Muscle layer of colon (tissue), 2 donors: ENCODE results near the gene IMPA2.

Experiments
- H3K27ac ChIP-seq: one replicate; pipeline ENCODE4 v1.7.0; 2013; ENCODE audit warnings: low read depth, mild to moderate bottlenecking, low read length, moderate library complexity
- H3K27me3 ChIP-seq, 2 donors: one replicate each; pipeline ENCODE4 v1.7.0; 2013; ENCODE audit warnings: low read length in 2 of 2, mild to moderate bottlenecking in 2 of 2; ENCODE audit not compliant: insufficient read depth in 2 of 2, control insufficient read depth in 1 of 2
- H3K36me3 ChIP-seq: one replicate; pipeline ENCODE4 v1.7.0; 2013; ENCODE audit warnings: mild to moderate bottlenecking, low read length; ENCODE audit not compliant: insufficient read depth
- H3K4me1 ChIP-seq: one replicate; pipeline ENCODE4 v1.7.0; 2013; ENCODE audit warnings: mild to moderate bottlenecking, low read length; ENCODE audit not compliant: insufficient read depth
- H3K4me3 ChIP-seq, 2 donors: one replicate each; pipeline ENCODE4 v1.7.0; 2013; ENCODE audit warnings: low read length in 2 of 2, low read depth in 1 of 2, mild to moderate bottlenecking in 1 of 2, moderate library complexity in 1 of 2
- H3K9ac ChIP-seq: one replicate; pipeline ENCODE4 v1.7.0; 2013; ENCODE audit warnings: low read length
- H3K9me3 ChIP-seq: one replicate; pipeline ENCODE4 v1.7.0; 2013; ENCODE audit warnings: mild to moderate bottlenecking, low read length
- donor health status: abdominal sarcoma.
- donor health status: Adenocarcinoma of cecum.

The IMPA2 gene

DNA sequence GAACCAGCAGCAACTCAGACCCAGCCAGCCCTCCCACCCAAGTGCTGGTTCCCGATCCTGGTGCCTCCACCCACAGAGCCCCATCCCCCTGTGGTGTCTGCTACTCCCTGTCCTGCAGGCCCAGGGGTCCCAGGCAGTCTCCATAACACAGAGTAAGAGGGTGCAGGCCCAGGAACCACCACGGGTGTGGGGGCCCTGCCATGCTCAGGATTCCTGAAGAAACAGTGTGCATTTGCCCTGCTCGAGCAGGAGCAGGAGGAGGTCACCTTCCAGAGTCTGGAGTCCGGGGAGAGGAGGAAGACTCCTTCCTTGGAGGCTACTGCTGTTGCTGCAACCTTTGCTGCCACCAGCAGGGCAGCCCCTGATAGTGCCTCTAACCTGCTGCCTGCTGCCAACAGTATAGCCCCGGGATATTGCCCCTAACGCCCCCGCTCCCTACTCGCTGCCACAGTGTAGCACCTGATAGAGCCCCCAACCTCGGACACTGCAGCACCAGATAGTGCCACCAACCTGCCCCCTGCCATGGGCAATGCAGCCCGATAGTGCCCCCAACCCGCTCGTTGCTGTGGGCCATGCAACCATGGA is 65.5 kb downstream of the IMPA2 start:
- Histone ChIP-seq H3K4me1 (no peaks in the 10 kb centered on the region), H3K27ac (no peak overlapping the region), H3K4me3 (no peak overlapping the region), H3K9ac (no peak overlapping the region), H3K36me3 (no peaks in the 10 kb centered on the region), H3K27me3 (no peaks in the 10 kb centered on the region), H3K9me3 (no peaks in the 10 kb centered on the region)

DNA sequence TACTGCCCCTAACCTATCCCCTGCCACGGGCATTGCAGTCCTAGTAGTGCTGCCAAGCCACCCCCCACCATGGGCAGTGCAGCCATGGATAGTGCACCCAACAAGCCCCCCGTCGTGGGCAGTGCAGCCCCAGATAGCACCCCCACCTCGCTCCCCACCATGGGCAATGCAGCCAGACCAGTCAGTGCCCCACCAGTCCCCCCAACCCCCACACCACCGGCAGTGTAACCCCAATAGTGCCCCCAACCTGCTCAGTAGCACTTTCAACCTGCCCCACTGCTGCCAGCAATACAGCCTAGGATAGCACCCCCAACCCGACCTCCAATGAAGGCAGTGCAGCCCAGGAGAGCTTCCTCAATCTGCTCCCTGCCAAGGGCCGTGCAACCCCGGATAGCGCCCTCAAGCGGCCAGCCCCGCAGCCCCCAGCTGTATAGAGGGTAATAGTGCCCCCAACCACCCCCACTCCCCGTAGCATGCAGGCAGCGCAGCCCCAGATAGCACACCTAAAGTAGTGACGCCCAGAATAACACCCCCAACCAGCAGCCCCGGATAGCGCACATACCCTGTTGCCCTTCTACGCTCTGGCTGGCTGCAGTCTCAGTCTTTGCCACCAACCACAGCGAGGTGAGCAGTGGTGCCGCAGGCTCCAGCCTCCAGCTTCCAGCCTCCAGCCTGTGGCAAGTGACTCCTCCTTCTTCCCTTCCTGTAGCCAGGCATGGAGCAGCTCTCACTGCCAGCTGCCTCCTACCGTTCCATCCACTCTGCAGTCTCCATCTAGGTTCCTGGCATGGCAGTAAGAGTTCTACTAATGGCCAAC is 66.9 kb downstream of the IMPA2 start:
- Histone ChIP-seq H3K9me3 (no peaks in the 10 kb centered on the region), H3K27ac (no peak overlapping the region), H3K36me3 (no peaks in the 10 kb centered on the region), H3K4me1 (no peaks in the 10 kb centered on the region), H3K27me3 (no peaks in the 10 kb centered on the region), H3K4me3 (no peak overlapping the region), H3K9ac (no peak overlapping the region)

GRCh38 chr18:12048827-12049175 is 67.5 kb downstream of the IMPA2 start:
- H3K27ac ChIP-seq, result no peak overlapping the region
- H3K36me3 ChIP-seq, result no peaks in the 10 kb centered on the region
- H3K4me1 ChIP-seq, result no peaks in the 10 kb centered on the region
- no peaks in the 10 kb centered on the region for H3K9me3 ChIP-seq
- H3K27me3 ChIP-seq, result no peaks in the 10 kb centered on the region
- H3K4me3 ChIP-seq, result no peak overlapping the region
- no peak overlapping the region for H3K9ac ChIP-seq

- Histone ChIP-seq H3K4me1 (no peaks in the 10 kb centered on the region), H3K4me3 (no peak overlapping the region), H3K9ac (no peak overlapping the region), H3K27ac (no peak overlapping the region), H3K36me3 (no peaks in the 10 kb centered on the region), H3K27me3 (no peaks in the 10 kb centered on the region), H3K9me3 (no peaks in the 10 kb centered on the region)
Observed at GRCh38 chr18:12049978-12050811, 68.9 kb downstream of the IMPA2 start.

DNA sequence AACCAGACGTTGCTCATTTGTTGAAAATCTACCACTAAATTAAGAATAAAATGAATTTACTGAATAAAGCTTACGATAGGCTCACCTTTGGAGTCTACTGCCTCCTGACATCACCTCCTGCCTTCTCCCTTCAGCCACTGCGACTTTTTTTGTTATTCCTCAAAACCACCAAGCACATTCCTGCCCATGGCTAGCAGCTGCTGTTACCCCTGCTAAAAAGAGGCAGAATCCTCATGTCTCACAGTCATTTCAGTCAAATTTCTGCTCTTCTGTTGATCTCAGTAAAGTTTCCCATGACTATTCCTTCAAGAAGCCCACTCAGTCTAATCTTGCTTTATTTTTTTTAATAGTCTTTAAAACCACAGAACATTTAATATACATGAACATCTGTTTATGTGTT is 71.6 kb downstream of the IMPA2 start:
- Histone ChIP-seq H3K36me3 (no peaks in the 10 kb centered on the region), H3K27me3 (no peaks in the 10 kb centered on the region), H3K9ac (no peak overlapping the region), H3K27ac (no peak overlapping the region), H3K4me1 (no peaks in the 10 kb centered on the region), H3K9me3 (no peaks in the 10 kb centered on the region), H3K4me3 (no peak overlapping the region)

GRCh38 chr18:12053289-12053688 is 72.0 kb downstream of the IMPA2 start:
- Histone ChIP-seq H3K27me3 (no peaks in the 10 kb centered on the region), H3K27ac (no peak overlapping the region), H3K9ac (no peak overlapping the region), H3K4me1 (no peaks in the 10 kb centered on the region), H3K36me3 (no peaks in the 10 kb centered on the region), H3K4me3 (no peak overlapping the region), H3K9me3 (no peaks in the 10 kb centered on the region)

DNA sequence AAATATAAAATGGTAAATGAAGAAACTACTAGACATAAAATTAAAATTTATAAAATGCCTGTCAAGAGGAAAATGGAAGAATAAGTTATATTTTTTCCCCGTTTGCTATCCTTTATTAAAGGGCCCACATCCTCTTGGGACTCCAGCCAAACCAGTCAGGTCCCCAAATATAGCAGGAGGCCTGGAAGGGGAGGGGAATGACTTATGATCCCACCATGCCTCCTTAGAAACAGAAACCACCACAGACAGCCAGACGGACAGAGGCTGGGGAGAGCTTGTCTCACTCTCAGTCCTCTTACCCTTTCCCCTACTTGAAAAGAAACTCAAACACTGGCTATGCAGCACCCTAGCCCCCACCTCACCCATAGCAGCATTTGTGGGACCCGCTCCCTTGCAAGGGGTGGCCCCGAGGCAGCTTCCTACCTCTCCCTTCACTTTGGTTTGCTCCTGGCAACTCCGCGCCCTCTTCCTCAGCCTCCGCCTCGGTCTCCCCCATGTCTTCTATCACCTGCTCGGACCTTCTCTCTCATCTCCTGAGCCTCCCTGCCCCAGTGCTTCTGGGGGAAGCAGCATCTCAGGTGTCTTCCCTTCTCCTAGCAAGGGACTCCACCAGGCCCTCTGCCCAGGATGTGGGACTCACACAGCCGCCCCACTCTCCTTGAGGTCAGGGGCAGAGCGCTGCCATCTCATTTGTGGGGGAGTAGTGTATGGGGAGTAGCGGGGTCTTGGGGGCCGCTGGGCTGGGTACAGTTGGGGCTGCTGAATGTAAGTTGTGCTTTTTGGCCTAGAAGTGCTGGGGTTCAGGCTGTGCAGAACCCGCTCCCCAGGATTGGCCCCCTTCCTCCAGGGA is 75.0 kb downstream of the IMPA2 start:
- H3K27me3 ChIP-seq, result no peaks in the 10 kb centered on the region
- H3K27ac ChIP-seq, result no peak overlapping the region
- H3K9me3 ChIP-seq, result no peaks in the 10 kb centered on the region
- no peaks in the 10 kb centered on the region for H3K36me3 ChIP-seq
- H3K4me1 ChIP-seq, result no peaks in the 10 kb centered on the region
- no peak overlapping the region for H3K9ac ChIP-seq
- no peak overlapping the region for H3K4me3 ChIP-seq

DNA sequence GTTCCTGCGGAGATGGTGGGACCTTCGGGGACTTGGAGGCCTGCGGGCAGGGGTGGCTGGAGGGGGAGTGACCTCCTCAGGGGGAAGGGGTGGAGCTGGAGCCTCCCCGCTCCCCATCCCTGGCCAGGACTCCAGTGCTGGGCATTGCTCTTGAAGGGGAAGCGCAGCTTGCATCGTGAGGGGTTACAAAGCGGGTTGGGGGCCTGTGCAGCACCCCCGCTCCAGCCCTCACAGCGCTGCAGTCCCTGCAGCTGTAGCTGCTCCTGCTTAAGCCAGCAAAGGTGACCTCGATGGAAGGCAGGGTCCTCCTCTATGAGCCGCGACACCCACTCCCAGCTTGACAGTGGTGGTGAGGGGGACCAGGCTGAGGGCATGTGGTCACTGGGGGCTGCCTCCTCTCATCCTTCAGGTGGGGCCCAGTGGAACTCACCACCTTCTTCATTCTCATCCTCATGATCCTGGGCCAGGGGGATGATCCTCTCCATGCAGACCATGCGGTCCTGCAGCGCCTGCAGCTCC is 75.6 kb downstream of the IMPA2 start:
- H3K36me3 ChIP-seq, result no peaks in the 10 kb centered on the region
- no peak overlapping the region for H3K4me3 ChIP-seq
- no peaks in the 10 kb centered on the region for H3K27me3 ChIP-seq
- no peak overlapping the region for H3K9ac ChIP-seq
- no peak overlapping the region for H3K27ac ChIP-seq
- H3K4me1 ChIP-seq, result no peaks in the 10 kb centered on the region
- H3K9me3 ChIP-seq, result no peaks in the 10 kb centered on the region

GRCh38 chr18:12057419-12058039 is 76.2 kb downstream of the IMPA2 start:
- H3K4me3 ChIP-seq, result no peak overlapping the region
- no peak overlapping the region for H3K27ac ChIP-seq
- H3K27me3 ChIP-seq, result no peaks in the 10 kb centered on the region
- H3K9ac ChIP-seq, result no peak overlapping the region
- no peaks in the 10 kb centered on the region for H3K4me1 ChIP-seq
- no peaks in the 10 kb centered on the region for H3K36me3 ChIP-seq
- H3K9me3 ChIP-seq, result no peaks in the 10 kb centered on the region

DNA sequence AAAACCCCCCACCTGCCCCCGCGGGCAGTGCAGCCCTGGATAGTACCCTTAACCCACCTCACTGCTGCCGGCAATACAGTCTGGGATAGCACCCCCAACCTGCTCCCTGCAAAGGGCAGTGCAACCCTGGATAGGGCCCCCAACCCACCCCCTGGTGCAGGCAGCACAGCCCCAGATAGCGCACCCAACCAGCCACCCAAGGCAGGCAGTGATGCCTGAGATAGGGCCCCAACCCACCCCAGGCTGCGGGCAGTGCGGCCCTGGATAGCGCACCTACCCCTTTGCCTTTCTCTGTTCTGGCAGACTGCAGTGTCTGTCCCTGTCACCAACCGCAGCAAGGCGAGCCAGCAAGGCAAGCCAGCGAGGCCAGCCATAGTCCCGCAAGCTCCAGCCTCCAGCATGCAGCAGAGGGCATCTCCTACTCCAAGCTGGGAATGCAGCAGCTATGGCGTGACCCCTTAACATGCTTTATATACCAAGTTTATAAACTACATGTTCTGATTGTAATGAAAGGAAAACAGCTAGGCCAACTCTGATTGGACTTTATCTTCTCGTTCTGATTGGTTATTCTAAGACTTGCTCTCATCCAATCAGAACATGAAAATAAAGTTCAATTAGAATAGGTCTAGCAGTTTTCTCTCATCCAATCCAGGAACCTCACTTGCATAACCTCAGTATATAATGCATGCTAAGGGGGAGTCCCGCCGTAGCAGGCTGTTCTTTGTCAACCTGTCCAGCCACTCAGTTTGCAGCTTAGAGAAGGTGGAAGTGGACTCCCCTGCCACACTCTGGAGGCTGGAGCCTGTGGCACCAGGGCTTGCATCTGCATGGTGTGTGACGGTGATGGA is 78.3 kb downstream of the IMPA2 start:
- Histone ChIP-seq H3K27me3 (no peaks in the 10 kb centered on the region), H3K36me3 (no peaks in the 10 kb centered on the region), H3K27ac (no peak overlapping the region), H3K4me1 (no peaks in the 10 kb centered on the region), H3K4me3 (no peak overlapping the region), H3K9me3 (no peaks in the 10 kb centered on the region), H3K9ac (no peak overlapping the region)
